AG09309 (cell line): ENCODE results near the gene TGM4.

ENCODE experiments used
- DNase-seq: peaks from one replicate; pipeline ENCODE4 v3.0.0-alpha.2; 2010; ENCODE audit warnings: low read depth
- H3K4me3 ChIP-seq: 2 replicates; pipeline ENCODE4 v1.5.1; 2011; ENCODE audit warnings: mild to moderate bottlenecking, low read depth, low read length, moderate library complexity; ENCODE audit not compliant: control insufficient read depth
- CTCF ChIP-seq: IDR thresholded peaks from 2 replicates; pipeline ENCODE4 v1.5.1; 2011; ENCODE audit warnings: mild to moderate bottlenecking, low read depth, low read length, inconsistent platforms; ENCODE audit not compliant: insufficient read depth, control insufficient read depth; ENCODE audit errors: missing control alignments

The TGM4 gene

GRCh38 chr3:44954304-44954703 is 79.9 kb downstream of the TGM4 start:
- no peak for TF ChIP-seq CTCF
- no peak overlapping the region for H3K4me3 ChIP-seq
- no peak for DNase-seq

GRCh38 chr3:44954962-44955361 is 80.6 kb downstream of the TGM4 start:
- no peak for DNase-seq
- H3K4me3 ChIP-seq, result no peak overlapping the region
- no peak for TF ChIP-seq CTCF

- TF ChIP-seq CTCF, result no peak
- no peak overlapping the region for H3K4me3 ChIP-seq
- DNase-seq, result no peak
These were observed 81.5 kb downstream of the TGM4 start for GRCh38 chr3:44955917-44956316.

- H3K4me3 ChIP-seq, result no peak overlapping the region
- no peak for DNase-seq
- no peak for TF ChIP-seq CTCF
These were observed 83.6 kb downstream of the TGM4 start for GRCh38 chr3:44957986-44958385.

GRCh38 chr3:44958386-44958785 is 84.0 kb downstream of the TGM4 start:
- H3K4me3 ChIP-seq, result no peak overlapping the region
- no peak for DNase-seq
- no peak for TF ChIP-seq CTCF

- no peak overlapping the region for H3K4me3 ChIP-seq
- TF ChIP-seq CTCF, result no peak
- no peak for DNase-seq
These were observed 86.1 kb downstream of the TGM4 start for GRCh38 chr3:44960387-44961026.

GRCh38 chr3:44961888-44962287 is 87.5 kb downstream of the TGM4 start:
- DNase-seq, result no peak
- no peak overlapping the region for H3K4me3 ChIP-seq
- no peak for TF ChIP-seq CTCF
